ENCODE data around the gene DMRT3.
A peak's percentile ranks its signal among the peaks of the same experiment; 100 is the strongest.

The DMRT3 gene

GRCh38 chr9:976258-976942 lies at the start of gene DMRT3:
DMRT3 (plus strand) TSS chr9:976655; CDS start chr9:977002, 347 bp downstream.
- Histone ChIP-seq H3K27me3 (peaks cover 0 to 84% of the 10 kb centered on the region in 2 donors), H3K9me3 (no peaks in the 10 kb centered on the region), H3K4me3 (peak within 1 kb of the TSS; percentile 5 to 38), H3K36me3 (no peaks in the 10 kb centered on the region), H3K27ac (no peak within 1 kb of the TSS), H3K4me1 (peaks cover 0 to 31% (median 27%) of the 10 kb centered on the region in 4 donors)
- TF ChIP-seq CTCF (IDR thresholded peaks at IDR 0.05), result no peak
- intact Hi-C loops (cut with DNase I; ENCODE audit: low total_unique reads), result no loop called here
- DNase-seq, result no peak

- no peak for DNase-seq
- no peaks in the 10 kb centered on the region for H3K4me1 ChIP-seq
- no peaks in the 10 kb centered on the region for H3K36me3 ChIP-seq
- no peak overlapping the region for H3K27ac ChIP-seq
- no peak overlapping the region for H3K4me3 ChIP-seq
- no peaks in the 10 kb centered on the region for H3K9me3 ChIP-seq
- TF ChIP-seq CTCF (IDR thresholded peaks at IDR 0.05), result no peak
- intact Hi-C loops (cut with DNase I; ENCODE audit: low total_unique reads), result no loop called here
- H3K27me3 ChIP-seq, result peaks cover 0 to 5% of the 10 kb centered on the region in 2 donors
These were observed 49.5 kb upstream of the DMRT3 start for GRCh38 chr9:926976-927375.

GRCh38 chr9:928363-929042 lies 48.0 kb upstream of the DMRT3 start:
- intact Hi-C loops (cut with DNase I; ENCODE audit: low total_unique reads), result no loop called here
- no peak overlapping the region for H3K4me3 ChIP-seq
- H3K4me1 ChIP-seq, result no peaks in the 10 kb centered on the region
- H3K27me3 ChIP-seq, result peaks cover 0 to 5% of the 10 kb centered on the region in 2 donors
- no peak for DNase-seq
- H3K9me3 ChIP-seq, result no peaks in the 10 kb centered on the region
- TF ChIP-seq CTCF (IDR thresholded peaks at IDR 0.05), result no peak
- no peaks in the 10 kb centered on the region for H3K36me3 ChIP-seq
- no peak overlapping the region for H3K27ac ChIP-seq

- TF ChIP-seq CTCF (IDR thresholded peaks at IDR 0.05), result no peak
- Histone ChIP-seq H3K27ac (no peak overlapping the region), H3K4me3 (no peak overlapping the region), H3K9me3 (no peaks in the 10 kb centered on the region), H3K36me3 (no peaks in the 10 kb centered on the region), H3K27me3 (peaks cover 0 to 5% of the 10 kb centered on the region in 2 donors), H3K4me1 (no peaks in the 10 kb centered on the region)
- intact Hi-C loops (cut with DNase I; ENCODE audit: low total_unique reads), result no loop called here
- no peak for DNase-seq
These were observed 46.7 kb upstream of the DMRT3 start for GRCh38 chr9:929719-930118.

- Histone ChIP-seq H3K4me3 (no peak overlapping the region), H3K36me3 (no peaks in the 10 kb centered on the region), H3K9me3 (no peaks in the 10 kb centered on the region), H3K27ac (no peak overlapping the region), H3K27me3 (peaks cover 0 to 9% of the 10 kb centered on the region in 2 donors), H3K4me1 (no peaks in the 10 kb centered on the region)
- no peak for TF ChIP-seq CTCF (IDR thresholded peaks at IDR 0.05)
- no peak for DNase-seq
- intact Hi-C loops (cut with DNase I; ENCODE audit: low total_unique reads), result no loop called here
These were observed 43.1 kb upstream of the DMRT3 start for GRCh38 chr9:933356-933755.

Data from tibial artery (tissue), 4 donors.